ENCODE measurements around the gene PLXNA3.

The PLXNA3 gene

DNA sequence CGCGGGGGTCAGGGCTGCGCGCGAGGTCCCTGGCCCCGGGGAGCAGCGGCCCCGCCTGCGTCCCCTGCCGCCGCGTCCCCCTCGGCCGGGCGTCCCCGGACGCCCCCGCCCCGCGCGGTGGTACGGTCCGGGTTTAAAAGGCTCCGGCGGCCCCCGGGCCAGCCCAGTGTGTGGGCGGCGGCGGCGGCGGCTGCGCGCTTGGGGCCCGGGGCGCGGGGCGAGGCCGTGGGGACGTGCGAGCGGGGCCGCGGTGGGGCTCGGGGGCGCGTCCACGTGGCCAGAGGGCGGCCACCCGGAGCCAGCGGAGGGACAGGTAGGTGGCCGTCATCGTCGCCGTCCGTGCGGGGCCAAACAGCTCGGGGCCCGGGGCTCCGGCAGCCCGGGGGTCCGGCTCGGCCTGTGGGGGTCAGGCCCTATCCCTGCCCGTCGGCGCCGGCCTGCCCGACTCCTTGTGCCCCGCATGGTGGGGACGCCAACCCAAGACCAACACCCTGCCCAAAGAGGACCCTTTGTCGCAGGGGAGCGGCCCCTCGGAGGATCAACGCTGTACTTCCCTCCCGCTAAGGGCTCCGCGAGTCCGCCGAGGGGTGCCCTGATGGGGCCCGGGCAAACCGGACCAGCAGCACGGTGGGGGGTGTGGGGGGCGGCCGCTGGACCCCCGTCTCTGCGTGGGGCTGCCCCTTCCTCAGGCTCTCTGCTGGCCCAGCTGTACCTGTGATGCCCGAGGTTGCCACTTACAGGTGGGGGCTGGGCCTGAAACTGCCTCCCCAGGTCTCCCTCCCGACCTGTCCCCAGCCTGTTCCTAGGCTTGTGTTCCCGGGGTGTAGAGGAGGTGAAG lies at the start of gene PLXNA3:
PLXNA3 (plus strand) TSS at position 166 of the 838 bp plus-strand sequence. CDS start 1,903 bp downstream, outside the sequence.
- peak; percentile 79 for ATAC-seq (replicated peaks; ENCODE audit: extremely low read depth, poor library complexity, severe bottlenecking)
- Mint-ChIP-seq H3K4me3 (peak within 1 kb of the TSS; percentile 99), H3K27me3 (no peaks in the 10 kb centered on the region), H3K27ac (ENCODE audit: low read depth) (peak within 1 kb of the TSS; percentile 97), H3K36me3 (ENCODE audit: insufficient read depth) (peaks cover 9% of the 10 kb centered on the region), H3K4me1 (peaks cover 18% of the 10 kb centered on the region), H3K9me3 (no peaks in the 10 kb centered on the region)
- peak; percentile 43 to 54 for DNase-seq (ENCODE audit: low spot score in 2 of 2)

DNA sequence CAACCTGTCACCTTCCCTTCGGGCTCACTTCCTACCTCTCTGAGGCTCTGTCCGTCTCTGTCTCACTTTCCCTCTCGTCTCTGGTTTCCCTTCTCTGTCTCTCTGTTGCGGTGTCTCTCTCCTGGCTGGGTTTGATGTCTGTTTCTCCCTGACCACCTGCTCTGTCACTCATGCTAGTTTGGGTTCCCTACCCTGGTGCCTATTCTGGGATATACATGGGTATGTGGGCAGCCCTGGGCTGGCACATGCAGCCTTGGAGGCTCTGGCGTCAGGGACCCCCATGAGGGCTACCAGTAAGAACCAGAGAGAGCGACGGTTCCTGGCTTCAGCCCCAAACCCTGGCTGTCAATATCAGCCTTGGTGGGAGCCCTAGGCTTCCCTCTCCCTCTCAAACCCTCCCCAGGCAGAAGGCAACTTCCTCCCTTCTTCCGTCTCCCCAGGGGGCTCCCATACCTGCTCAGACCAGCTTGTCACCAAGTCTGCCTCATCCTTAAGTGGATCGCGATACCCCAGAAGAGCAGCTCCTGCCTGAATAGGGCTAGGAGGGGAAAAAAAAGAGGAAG lies 49.3 kb upstream of the PLXNA3 start:
- H3K4me1 Mint-ChIP-seq, result peaks cover 14% of the 10 kb centered on the region
- no peak for DNase-seq (ENCODE audit: low spot score in 2 of 2)
- no peak for ATAC-seq (replicated peaks; ENCODE audit: extremely low read depth, poor library complexity, severe bottlenecking)
- no peak overlapping the region for H3K27ac Mint-ChIP-seq (ENCODE audit: low read depth)
- H3K27me3 Mint-ChIP-seq, result no peaks in the 10 kb centered on the region
- peak overlapping the region; percentile 61 for H3K4me3 Mint-ChIP-seq
- H3K9me3 Mint-ChIP-seq, result no peaks in the 10 kb centered on the region
- H3K36me3 Mint-ChIP-seq (ENCODE audit: insufficient read depth), result peaks cover 3% of the 10 kb centered on the region

GRCh38 chrX:154409222-154409871 lies 48.7 kb upstream of the PLXNA3 start, which contains the start of gene DNASE1L1:
Gene DNASE1L1, minus strand, starts transcription at chrX:154409254. Its CDS starts 3,686 bp downstream, at chrX:154405568.
- peaks cover 14% of the 10 kb centered on the region for H3K4me1 Mint-ChIP-seq
- H3K4me3 Mint-ChIP-seq, result peak within 1 kb of the TSS; percentile 61
- ATAC-seq (replicated peaks; ENCODE audit: extremely low read depth, poor library complexity, severe bottlenecking) (no peak), DNase-seq (ENCODE audit: low spot score in 2 of 2) (no peak)
- peak within 1 kb of the TSS; percentile 65 for H3K27ac Mint-ChIP-seq (ENCODE audit: low read depth)
- no peaks in the 10 kb centered on the region for H3K9me3 Mint-ChIP-seq
- H3K27me3 Mint-ChIP-seq, result no peaks in the 10 kb centered on the region
- H3K36me3 Mint-ChIP-seq (ENCODE audit: insufficient read depth), result peaks cover 5% of the 10 kb centered on the region

DNA sequence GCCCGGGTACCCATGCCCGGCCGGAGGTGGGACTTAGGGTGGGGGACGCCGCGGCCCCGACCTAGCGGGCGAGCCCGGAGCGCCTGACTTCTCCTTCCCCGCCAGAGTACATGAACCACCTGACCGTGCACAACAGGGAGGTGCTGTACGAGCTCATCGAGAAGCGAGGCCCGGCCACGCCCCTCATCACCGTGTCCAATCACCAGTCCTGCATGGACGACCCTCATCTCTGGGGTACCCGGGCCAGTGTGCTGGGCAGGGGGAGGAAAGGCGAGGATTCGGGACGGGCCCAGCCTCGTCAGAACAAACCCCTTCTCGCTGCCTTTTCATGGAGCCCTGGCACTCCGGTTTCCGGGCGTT lies 46.1 kb upstream of the PLXNA3 start:
- no peaks in the 10 kb centered on the region for H3K27me3 Mint-ChIP-seq
- H3K36me3 Mint-ChIP-seq (ENCODE audit: insufficient read depth), result peaks cover 6% of the 10 kb centered on the region
- peaks cover 14% of the 10 kb centered on the region for H3K4me1 Mint-ChIP-seq
- peak overlapping the region; percentile 89 for H3K27ac Mint-ChIP-seq (ENCODE audit: low read depth)
- ATAC-seq (replicated peaks; ENCODE audit: extremely low read depth, poor library complexity, severe bottlenecking) (peak; percentile 55), DNase-seq (ENCODE audit: low spot score in 2 of 2) (no peak)
- no peaks in the 10 kb centered on the region for H3K9me3 Mint-ChIP-seq
- peak overlapping the region; percentile 89 for H3K4me3 Mint-ChIP-seq

GRCh38 chrX:154412468-154412867 lies 45.6 kb upstream of the PLXNA3 start:
- H3K27ac Mint-ChIP-seq (ENCODE audit: low read depth), result peak overlapping the region; percentile 89
- H3K36me3 Mint-ChIP-seq (ENCODE audit: insufficient read depth), result peaks cover 6% of the 10 kb centered on the region
- H3K4me3 Mint-ChIP-seq, result peak overlapping the region; percentile 89
- no peaks in the 10 kb centered on the region for H3K27me3 Mint-ChIP-seq
- peaks cover 14% of the 10 kb centered on the region for H3K4me1 Mint-ChIP-seq
- H3K9me3 Mint-ChIP-seq, result no peaks in the 10 kb centered on the region
- no peak for DNase-seq (ENCODE audit: low spot score in 2 of 2)
- peak; percentile 51 for ATAC-seq (replicated peaks; ENCODE audit: extremely low read depth, poor library complexity, severe bottlenecking)

GRCh38 chrX:154413142-154413541 lies 44.9 kb upstream of the PLXNA3 start:
- Mint-ChIP-seq H3K27ac (ENCODE audit: low read depth) (no peak overlapping the region), H3K4me3 (no peak overlapping the region)

GRCh38 chrX:154417157-154417556 lies 40.9 kb upstream of the PLXNA3 start:
- Mint-ChIP-seq H3K9me3 (no peaks in the 10 kb centered on the region), H3K27ac (ENCODE audit: low read depth) (no peak overlapping the region), H3K4me3 (no peak overlapping the region), H3K4me1 (peaks cover 6% of the 10 kb centered on the region), H3K36me3 (ENCODE audit: insufficient read depth) (peaks cover 13% of the 10 kb centered on the region), H3K27me3 (no peaks in the 10 kb centered on the region)
- ATAC-seq (replicated peaks; ENCODE audit: extremely low read depth, poor library complexity, severe bottlenecking), result no peak
- DNase-seq (ENCODE audit: low spot score in 2 of 2), result no peak

More at GRCh38 chrX:154413142-154413541, 44.9 kb upstream of the PLXNA3 start:
- ATAC-seq (replicated peaks; ENCODE audit: extremely low read depth, poor library complexity, severe bottlenecking) (no peak), DNase-seq (ENCODE audit: low spot score in 2 of 2) (no peak)
- Mint-ChIP-seq H3K4me1 (peaks cover 14% of the 10 kb centered on the region), H3K27me3 (no peaks in the 10 kb centered on the region), H3K36me3 (ENCODE audit: insufficient read depth) (peaks cover 6% of the 10 kb centered on the region), H3K9me3 (no peaks in the 10 kb centered on the region)

DNA sequence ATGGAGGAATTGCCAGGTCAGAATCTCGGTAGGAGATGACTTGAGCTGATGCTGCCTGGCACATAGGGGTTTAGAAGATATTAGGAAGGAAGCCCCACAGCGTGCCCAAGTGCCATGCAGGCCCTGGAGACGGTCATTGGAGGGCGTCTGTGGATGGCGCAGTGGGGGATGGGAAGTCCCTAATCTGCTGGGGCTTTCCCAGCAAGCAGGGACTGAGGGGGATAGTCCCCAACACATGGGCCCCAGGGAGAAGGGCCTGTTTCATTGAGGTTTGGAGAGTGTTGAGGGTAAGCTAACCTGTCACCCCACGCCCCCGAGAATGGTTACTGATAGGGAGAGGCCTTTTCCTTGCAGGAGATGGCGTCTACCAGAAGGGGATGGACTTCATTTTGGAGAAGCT lies 38.9 kb upstream of the PLXNA3 start:
- ATAC-seq (replicated peaks; ENCODE audit: extremely low read depth, poor library complexity, severe bottlenecking), result no peak
- H3K4me1 Mint-ChIP-seq, result no peaks in the 10 kb centered on the region

GRCh38 chrX:154419688-154420401 lies 38.2 kb upstream of the PLXNA3 start:
- Mint-ChIP-seq H3K4me1 (no peaks in the 10 kb centered on the region), H3K4me3 (no peak overlapping the region), H3K27ac (ENCODE audit: low read depth) (no peak overlapping the region), H3K9me3 (no peaks in the 10 kb centered on the region), H3K27me3 (no peaks in the 10 kb centered on the region), H3K36me3 (ENCODE audit: insufficient read depth) (peaks cover 10% of the 10 kb centered on the region)
- ATAC-seq (replicated peaks; ENCODE audit: extremely low read depth, poor library complexity, severe bottlenecking) (no peak), DNase-seq (ENCODE audit: low spot score in 2 of 2) (no peak)

More for the DNA sequence above, 38.9 kb upstream of the PLXNA3 start:
- H3K4me3 Mint-ChIP-seq, result no peak overlapping the region
- H3K27me3 Mint-ChIP-seq, result no peaks in the 10 kb centered on the region
- H3K9me3 Mint-ChIP-seq, result no peaks in the 10 kb centered on the region
- H3K36me3 Mint-ChIP-seq (ENCODE audit: insufficient read depth), result peaks cover 13% of the 10 kb centered on the region
- H3K27ac Mint-ChIP-seq (ENCODE audit: low read depth), result no peak overlapping the region
- no peak for DNase-seq (ENCODE audit: low spot score in 2 of 2)

GRCh38 chrX:154420402-154420756 lies 37.7 kb upstream of the PLXNA3 start:
- Mint-ChIP-seq H3K27ac (ENCODE audit: low read depth) (no peak overlapping the region), H3K4me3 (no peak overlapping the region), H3K4me1 (no peaks in the 10 kb centered on the region), H3K36me3 (ENCODE audit: insufficient read depth) (peaks cover 10% of the 10 kb centered on the region), H3K9me3 (no peaks in the 10 kb centered on the region), H3K27me3 (no peaks in the 10 kb centered on the region)
- no peak for ATAC-seq (replicated peaks; ENCODE audit: extremely low read depth, poor library complexity, severe bottlenecking)
- DNase-seq (ENCODE audit: low spot score in 2 of 2), result no peak

DNA sequence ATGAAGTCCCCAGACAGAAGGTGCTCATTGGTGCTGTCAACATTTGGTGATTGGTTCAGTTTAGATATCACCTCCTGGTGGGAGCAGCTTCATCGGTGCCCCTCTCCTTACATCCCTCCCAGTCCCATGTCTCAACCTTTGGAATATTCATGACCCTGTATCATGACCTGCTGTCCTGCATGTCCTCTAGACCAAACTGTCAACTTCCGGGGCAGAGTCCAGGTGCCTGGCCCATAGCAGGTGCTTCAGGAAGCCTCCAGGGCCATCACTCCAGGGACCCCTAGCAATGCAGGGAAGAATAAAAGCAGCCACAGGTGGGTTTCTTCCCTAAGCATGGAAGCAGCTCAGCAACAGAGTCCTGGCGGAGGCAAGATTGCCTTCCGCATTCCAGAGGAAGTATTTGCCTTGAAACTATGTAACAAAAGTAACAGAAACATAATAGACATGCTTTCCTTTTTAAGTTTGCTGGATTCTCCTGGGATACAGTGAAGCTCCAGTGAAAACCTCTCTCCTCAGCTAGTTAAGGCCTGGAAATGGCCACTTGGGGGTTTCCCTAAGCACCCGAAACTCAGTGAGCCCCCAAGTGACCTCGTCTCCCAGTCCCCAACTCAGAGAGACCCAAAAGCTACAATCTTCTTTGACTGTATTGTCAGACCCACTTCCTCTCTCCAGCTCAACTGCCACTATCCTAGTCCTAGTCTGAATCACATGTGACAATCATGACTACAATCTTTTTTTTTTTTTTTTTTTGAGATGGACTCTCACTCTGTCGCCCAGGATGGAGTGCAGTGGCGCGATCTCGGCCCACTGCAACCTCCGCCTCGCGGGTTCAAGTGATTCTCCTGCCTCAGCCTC lies 30.9 kb upstream of the PLXNA3 start:
- DNase-seq (ENCODE audit: low spot score in 2 of 2) (no peak), ATAC-seq (replicated peaks; ENCODE audit: extremely low read depth, poor library complexity, severe bottlenecking) (no peak)
- no peak overlapping the region for H3K4me3 Mint-ChIP-seq
- no peaks in the 10 kb centered on the region for H3K9me3 Mint-ChIP-seq
- H3K27me3 Mint-ChIP-seq, result no peaks in the 10 kb centered on the region
- no peak overlapping the region for H3K27ac Mint-ChIP-seq (ENCODE audit: low read depth)
- peaks cover 25% of the 10 kb centered on the region for H3K4me1 Mint-ChIP-seq
- peaks cover 4% of the 10 kb centered on the region for H3K36me3 Mint-ChIP-seq (ENCODE audit: insufficient read depth)

Data from central memory CD8-positive, alpha-beta T cell (primary cell).